IPS-NIHi7 (cell line): ENCODE measurements around the gene SETD7.
A peak's percentile ranks its signal among the peaks of the same experiment; 100 is the strongest.

Experiments
- DNase-seq: peaks from one replicate; pipeline ENCODE4 v3.0.0; 2012; ENCODE audit warnings: mixed read lengths; ENCODE audit errors: extremely low spot score

SETD7 gene

DNA sequence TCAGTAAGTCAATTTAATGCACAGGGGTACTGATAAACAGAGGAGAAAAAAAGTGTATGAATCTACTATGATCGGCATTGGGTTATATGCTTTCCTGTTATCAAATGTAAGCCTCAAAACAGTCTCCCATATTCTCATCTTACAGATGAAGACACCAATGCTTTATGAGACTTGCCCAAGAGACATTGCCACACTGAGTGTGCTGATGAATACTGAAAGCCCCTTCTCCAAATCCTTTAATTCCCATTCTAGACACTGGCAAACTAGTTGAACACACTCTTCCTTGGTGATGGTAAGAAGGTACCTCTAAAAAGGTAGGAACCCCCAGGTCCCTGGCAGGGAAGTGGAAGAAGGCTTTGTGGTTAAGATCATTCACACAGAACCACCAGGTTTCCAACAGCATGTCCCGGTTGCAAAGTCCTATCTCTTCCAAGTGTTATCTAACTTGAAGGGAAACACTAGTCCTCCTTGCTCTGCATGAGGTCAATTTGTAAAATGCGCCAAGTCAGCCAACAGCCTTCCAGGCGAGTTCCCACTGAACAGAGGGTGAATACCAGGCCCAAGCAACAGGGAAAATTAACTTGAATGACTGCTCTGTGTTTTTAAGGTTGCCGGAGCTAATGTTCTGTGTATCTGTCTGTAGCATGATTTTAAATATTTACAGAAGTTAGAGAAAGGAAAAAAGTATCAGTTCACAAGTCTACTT lies 5.1 kb downstream of the SETD7 start:
- DNase-seq: peak; percentile 59

DNA sequence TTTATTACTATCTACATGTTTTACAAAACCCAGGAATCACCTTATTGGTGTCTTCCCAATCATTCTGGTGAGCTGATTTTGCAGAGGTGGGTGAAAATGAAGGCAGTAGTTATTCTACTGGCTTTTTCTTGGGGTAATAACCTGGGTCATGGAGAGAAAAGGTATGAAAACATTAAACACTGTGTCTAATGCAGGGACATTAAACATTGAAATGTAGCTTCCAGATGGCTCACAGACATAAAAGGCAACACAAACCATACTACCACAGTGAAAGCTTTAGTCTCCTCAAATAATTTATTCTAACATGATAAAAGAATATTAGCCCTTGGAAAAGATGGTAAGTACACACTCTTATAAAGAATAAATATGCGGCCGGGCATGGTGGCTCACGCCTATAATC lies 8.0 kb downstream of the SETD7 start:
- DNase-seq: no peak

DNA sequence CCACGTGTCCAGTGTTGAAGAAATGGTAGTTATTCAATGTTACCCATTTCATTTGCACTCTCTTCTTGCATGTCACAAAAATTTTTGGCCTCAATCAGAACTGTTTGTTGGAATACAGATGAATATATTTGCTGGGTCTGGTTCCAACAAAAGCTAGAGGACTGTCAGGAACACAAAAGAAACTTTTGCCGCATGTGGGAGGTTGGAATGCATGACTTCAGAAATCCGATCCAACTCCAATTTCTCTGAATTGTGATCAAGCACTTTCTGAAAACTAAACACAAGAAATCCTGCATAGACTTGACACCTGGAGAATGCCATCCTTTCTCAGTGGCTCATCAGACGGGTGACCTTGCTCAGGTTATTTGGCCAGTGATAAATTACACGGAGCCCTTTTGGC lies 15.4 kb downstream of the SETD7 start:
- no peak for DNase-seq

DNA sequence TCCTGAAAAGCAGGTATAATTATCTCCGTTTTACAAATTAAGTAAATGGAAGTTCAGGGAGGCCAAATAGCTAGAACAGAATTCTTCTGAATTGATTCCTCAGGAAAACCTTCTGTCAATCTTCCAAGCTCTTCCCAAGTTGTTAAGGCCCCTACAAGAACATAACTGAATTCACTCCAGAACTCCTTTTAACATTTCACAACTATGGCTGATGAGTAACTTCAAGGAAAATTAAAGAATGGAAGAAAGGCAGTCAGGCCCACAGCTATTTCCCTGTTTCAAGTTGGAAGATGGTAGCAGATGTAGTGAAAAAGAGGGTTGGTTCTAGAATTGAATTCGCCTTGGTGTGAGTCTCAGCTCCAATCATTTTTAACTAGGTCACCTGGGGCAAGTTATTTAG lies 15.9 kb downstream of the SETD7 start:
- DNase-seq: no peak

DNA sequence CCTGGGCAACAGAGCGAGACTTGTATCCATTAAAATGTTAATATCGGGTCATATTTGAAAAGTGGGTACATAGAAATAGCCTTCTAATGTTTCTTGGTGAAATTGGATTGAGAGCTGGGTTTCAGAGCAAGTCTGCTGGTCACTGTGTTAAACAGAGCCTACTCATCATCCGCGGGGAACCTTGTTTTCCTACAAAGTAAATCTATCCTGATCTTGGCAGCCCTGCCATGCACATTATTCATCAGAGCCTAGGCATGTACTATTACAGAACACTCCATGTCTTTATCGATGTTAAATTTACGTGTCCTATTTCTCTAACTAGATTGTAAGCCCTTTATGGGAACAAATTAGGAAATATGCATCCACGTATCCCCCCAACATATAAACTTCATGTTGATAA lies 18.7 kb downstream of the SETD7 start:
- no peak for DNase-seq

DNA sequence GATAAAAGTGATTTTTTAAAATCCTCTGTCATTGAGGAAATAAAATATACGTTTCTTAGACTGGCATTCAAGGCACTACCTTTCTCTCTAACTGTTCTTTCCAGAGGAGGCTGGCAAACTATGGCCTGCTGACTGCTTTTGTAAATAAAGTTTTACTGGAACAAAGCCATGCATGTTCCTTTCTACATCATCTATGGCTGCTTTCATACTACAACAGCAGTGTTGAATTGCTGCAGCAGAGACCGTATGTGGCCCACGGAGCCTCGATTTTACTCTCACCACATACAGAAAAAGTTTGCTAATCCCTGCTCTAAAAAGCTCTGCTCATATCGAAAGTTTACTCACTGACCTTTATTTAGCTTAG lies 20.2 kb downstream of the SETD7 start:
- no peak for DNase-seq

DNA sequence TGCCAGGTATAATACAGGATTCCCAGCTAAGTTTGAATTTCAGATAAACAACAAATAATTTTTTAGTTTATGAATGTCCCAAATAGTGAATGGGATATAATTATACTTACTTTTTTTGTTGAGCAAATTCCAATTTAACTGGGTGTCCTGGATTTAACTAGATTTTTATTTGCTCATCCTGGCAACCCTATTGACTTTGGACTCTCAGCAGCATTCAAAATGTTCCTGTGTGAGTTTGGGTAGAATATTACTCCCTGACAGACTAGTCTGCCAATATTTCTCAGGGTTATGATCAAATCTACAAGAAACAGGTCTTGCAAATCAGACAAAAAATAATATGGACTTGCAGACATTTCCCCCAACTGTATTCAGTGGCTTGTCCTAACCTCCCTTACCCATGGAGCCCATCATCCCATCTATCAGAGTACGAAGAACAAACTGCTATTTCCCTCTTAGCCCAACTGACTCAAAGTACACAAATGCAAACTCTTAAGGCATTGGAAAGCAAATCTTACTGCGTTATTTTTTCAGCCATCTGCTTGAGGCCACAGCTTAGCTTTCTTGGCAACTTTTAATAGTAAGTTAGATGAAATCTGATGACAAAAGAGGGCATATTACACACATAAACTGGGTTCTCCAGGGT lies 20.7 kb downstream of the SETD7 start:
- no peak for DNase-seq

DNA sequence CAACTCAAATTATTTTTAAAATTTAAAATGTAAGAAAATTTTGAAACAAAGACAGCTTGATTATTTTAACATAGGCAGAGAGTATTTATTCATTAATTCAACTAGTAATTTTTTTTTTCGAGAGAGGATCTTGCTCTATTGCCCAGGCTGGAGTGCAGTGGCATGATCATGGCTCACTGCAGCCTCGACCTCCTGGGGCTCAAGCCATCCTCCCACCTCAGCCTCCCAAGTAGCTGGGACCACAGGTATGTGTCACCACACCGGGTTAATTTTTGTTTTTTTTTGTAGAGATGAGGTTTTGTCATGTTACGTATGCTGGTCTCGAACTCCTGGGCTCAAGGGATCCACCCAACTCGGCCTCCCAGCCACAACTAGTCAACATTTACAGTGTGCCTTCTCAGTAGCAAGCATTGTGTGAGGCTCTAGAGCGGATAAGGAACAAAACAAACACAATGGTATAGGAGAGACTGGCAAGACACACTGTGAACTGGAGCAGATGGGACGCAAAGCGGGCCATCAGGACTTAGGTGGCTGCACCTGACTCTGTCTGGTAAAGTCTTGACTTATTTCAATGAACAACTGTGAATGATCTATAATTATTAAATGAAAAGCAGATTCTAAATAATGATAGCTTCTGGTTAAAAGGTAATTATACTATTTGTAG lies 21.6 kb downstream of the SETD7 start:
- DNase-seq: no peak

DNA sequence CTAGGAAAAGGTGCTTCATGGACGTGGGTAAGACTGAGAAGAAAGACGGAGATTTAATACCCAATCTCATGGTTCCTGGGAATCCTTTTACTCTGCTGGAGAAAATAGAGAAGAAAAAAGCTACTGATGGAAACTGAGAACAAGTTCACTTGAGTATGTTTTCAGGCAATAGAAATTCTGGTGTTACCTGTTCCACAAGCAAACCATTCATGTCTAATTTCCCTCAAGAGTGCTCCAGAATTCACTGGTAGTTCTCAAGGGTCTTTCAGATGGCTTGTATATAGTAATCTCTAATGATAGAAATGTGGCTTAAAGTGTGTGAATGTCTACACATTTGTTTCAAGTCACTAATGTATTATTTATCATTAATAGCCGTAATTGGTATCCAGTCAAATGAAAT lies 22.5 kb downstream of the SETD7 start:
- no peak for DNase-seq

DNA sequence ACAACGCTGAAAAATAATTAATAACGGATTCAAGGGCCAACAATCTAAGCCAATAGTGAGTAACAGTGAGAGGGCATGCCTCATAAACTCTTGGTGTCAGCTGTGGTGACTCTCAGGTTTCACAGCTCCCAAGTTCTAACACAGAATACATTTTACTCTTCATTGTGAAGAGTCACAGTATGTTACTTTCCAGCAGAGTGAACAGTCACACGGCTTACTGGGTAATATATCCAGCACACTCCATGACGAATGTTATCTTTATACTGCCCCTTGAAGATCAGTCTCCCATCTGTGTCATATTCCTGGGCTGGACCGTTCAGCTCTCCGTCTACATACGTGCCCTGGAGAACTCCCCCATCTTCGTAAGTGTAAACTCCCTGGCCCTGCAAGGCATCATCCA lies 23.1 kb downstream of the SETD7 start:
- DNase-seq: no peak

DNA sequence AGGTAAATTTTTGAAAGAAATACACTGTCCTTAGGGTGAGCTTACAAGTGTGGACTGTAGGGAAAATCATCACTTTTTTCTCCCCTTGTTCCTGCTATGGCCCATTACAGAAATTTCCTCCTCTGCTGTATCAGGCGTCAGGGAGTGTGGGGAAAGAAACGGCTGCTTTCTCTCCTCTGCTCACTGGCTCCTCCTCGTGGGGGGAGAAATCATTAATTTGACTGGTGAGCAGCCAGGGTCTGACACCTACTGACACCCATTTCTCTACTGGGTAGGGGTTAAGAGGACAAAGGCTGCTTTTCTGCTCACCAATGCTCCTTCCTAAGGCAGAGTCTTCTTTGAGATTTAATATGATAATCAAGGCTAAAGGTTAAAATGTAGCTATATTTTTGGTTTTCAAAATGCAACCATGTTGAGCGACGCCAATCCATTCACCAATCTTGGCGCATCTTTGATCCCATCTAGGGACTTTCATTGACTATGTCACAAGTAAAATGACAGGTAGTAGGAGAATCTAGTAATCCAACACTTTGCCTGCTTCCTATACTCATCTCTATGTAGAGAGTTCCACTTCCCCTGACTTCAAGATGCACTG lies 25.1 kb downstream of the SETD7 start:
- DNase-seq: peak; percentile 89

DNA sequence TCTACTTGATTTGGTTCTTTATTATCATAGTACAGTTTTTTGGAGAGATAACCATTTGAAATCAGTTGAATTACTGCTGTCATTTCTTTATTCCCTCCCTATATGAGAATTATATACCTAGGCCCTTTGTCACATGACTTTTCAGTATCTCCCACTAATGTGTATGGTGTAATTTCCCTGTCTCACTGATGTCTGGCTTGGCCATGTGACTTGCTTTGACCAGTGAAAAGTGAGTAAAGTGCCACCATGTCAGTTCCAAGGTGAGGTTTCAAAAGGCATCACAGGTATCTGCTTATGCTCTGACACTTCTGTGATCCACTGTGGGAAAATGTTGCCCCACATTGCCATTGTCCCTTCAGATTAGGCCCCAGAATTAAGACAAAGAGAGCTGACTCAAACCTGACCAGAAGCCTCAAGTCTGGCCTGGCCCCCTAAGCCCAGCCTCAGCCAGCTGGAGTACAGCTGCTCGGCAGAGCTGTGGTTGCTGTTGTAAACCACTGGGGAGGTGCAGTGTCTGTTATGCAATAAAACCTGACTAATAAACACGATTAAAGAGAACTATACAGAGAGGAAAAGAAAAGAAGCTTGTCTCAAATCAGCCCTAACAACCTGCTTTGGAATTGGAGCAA lies 27.5 kb downstream of the SETD7 start:
- no peak for DNase-seq

DNA sequence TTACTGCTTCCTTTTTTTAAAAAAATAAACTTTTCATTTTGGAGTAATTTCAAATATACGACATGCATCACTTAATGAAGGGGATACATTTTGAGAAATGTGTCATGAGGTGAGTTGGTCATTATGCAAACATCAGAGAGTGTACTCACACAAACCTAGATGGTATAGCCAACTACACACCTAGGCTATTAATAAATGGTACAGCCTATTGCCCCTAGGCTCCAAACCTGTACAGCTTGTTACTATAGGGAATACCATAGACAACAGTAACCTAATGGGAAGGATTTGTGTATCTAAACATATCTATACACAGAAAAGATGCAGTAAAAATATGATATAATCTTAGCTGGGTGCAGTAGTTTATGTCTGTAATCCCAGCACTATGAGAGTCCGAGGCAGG lies 29.1 kb downstream of the SETD7 start:
- no peak for DNase-seq

DNA sequence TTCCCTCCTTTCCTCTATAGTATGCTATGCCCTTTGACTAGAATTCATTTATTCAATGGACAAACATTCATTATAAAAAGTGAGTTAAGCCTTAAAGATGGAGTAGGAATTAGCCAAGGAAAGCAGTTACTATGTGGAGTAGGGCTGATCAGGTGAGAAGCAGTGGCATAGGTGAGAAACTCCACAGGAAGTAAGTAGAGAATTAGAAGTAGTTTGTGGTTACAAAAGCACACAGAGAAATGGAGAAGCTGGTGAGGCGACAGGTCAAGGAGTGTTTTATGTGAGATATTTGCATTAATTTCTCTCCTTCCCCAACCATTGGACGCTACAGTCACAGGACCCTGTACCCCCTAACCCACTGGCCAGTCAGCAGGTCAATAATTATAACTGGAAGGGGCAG lies 30.6 kb downstream of the SETD7 start:
- no peak for DNase-seq

DNA sequence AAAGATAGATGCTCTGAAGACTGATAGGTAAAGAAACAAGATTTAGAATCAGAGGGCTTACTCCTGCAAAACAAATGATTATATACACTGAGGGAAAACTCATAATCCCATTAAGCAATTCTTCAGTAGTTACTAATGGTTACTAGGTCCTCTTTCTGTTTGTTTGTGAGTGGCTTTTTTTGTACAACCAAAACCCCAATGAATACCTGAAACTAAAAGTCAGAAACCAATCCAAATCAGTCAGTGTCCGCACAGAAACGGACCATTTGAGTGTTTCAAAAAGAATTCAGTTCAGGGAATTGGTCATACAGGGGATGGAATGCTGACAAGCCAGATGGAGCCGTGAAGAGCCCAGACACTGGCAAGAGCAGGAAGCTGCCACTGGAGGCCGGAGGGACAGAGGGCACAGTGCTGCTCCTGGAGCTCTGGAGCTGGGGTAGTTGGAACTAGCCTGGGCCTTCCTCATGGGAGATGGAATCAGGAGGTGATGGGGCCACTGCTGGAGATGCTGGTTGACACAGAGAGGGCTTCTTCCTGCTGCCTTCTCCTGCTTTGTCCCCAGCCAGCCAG lies 31.9 kb downstream of the SETD7 start:
- DNase-seq: no peak

DNA sequence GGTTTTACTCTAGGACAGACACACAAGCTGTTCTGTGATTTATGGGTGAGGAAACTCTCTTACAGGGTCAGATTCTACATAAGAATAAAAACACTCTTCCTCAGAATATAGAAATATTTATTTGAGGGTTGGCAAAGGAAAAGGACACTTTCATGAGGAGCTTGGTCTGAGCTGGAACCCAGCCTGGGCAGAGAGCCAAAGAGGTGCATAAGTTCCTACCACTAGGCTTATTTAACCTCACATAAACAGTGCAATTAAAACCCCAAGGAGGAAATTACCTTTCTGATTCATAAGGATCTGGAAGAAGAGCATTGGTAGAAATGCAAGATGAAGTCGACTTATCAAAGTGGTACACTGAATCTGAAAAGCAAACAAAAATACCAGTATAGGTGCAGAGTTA lies 32.9 kb downstream of the SETD7 start:
- no peak for DNase-seq

DNA sequence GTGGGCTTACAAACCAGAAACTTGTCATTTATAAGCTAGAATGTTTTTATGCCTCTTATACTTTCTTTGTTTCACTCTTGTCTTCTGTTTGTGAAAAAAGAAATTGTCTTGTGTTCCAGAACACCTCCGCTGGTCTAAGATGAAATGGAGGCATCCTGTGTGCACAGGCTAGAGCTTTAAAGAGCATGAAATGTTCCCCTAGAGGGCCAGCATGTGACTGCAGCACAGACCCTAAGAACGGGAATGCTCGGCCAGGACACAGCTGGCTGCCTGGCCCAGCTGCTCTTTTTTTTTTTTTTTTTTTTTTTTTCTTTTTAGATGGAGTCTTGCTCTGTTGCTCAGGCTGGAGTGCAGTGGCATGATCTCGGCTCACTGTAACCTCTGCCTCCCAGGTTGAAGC lies 33.6 kb downstream of the SETD7 start:
- DNase-seq: peak; percentile 29

DNA sequence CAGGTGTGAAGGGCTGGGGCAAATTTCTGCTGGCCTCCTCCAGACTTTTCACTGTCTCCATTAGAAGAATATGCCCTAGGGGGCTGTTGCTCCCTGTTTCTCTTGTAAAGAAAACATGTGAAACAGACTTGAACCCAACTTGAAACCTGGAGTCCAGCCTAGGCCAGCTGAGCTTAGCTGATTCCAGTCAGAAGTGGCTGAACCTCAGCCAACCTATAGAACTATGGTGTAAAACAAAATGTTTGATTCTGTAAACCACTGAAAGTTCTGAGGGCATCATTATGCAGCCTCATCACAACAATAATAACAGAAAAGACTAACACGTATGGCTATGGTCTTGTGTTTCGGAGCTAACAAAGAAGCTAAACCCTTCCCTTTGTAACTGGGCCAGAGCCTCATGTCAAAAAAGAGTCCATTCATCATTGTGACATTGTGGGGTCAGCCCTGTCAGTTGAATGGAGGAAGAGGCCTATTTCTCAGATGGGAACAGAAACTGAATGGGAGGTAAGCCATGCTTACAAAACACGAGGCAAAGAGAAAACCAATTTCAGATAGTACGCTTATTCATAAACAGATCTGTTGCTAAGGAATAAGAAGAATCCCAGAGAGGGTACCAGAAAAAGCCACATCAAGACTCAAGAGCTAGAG lies 34.1 kb downstream of the SETD7 start:
- DNase-seq: no peak

DNA sequence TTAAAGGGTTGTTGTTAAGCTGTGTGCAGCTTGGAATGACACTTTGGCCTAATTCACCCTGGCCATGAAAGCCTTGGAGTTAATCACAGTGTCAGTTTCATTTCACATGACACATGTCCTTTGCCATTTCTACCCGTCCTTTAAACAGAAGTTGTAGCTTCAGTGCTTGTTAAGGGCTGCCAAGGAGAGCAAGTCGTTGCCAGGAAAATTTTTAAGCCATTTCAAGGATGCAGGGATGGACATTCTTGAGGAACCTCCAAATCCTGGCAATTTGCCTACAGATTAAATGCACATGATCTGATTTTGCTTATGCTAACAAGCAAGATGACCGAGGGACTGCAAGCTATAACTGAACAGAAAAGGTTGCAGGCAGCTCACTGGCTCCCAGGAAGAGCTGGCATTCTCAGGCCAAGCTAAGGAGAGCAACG lies 40.5 kb downstream of the SETD7 start:
- DNase-seq: no peak

DNA sequence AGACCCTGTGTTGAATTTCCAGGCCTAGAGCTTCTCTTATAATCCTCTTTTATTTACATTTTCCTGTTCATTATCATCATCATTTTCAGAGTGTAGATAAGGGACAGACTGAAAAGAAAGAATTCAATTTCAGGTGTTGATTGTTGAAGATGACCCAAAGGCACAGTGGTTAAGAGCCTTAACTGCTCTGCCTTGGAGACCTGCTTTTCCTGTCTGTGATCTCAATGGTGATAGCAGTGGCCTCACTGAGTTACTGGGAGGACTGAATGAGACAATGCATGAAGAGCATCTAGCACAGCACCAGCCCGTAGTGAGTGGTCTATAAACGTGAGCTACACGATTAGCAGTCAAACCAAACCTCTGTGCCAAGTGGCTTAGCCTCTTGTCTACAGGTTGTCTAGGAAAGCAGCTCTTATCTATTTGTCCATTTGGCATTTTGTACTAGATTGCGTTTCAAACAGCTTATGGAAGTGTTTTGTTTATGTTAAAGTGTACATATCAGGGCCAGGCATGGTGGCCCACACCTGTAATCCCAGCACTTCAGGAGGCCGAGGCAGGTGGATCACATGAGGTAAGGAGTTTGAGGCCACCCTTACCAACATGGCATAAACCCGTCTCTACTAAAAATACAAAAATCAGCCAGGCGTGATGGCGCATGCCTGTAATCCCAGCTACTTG lies 41.5 kb downstream of the SETD7 start:
- no peak for DNase-seq

DNA sequence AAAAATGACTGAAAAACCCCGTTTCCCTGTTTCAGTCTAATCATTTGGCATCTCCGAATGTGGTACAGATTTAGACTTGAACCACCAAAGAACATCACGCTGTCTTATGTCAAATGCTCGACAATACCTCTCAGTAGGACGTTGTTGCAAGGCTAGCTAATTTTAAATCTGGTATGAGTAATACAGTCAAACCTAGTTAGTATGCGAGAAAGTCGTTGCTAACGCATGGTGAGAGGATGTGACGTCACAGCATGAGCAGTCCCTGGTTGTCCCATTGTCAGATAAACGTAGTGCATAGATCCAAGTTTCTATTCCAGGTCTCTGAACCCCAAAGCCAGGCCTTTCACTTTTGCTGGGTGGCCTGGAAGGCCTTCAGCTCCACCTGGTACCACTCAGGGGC lies 44.7 kb downstream of the SETD7 start:
- no peak for DNase-seq
